ENCODE data around the gene DCD.
A peak's percentile ranks its signal among the peaks of the same experiment; 100 is the strongest.

DCD gene

GRCh38 chr12:54603872-54604271 lies 44.3 kb downstream of the DCD start:
- H2AFZ ChIP-seq, result no peak overlapping the region
- no peak for TF ChIP-seq CTCF (IDR thresholded peaks at IDR 0.05)

GRCh38 chr12:54603173-54603814 lies 44.9 kb downstream of the DCD start:
- peak; percentile 82 for TF ChIP-seq CTCF (IDR thresholded peaks at IDR 0.05)
- H3K27ac ChIP-seq, result no peak overlapping the region

More at GRCh38 chr12:54603872-54604271, 44.3 kb downstream of the DCD start:
- H3K27me3 ChIP-seq (ENCODE audit: control insufficient read depth, insufficient read depth, low read length), result no peaks in the 10 kb centered on the region
- no peaks in the 10 kb centered on the region for H3K36me3 ChIP-seq (ENCODE audit: control insufficient read depth, insufficient read depth, low read length)
- H3K4me1 ChIP-seq, result peaks cover 5% of the 10 kb centered on the region
- H3K79me2 ChIP-seq, result no peaks in the 10 kb centered on the region
- H3K27ac ChIP-seq, result no peak overlapping the region
- no peak overlapping the region for H3K4me3 ChIP-seq (ENCODE audit: low read depth, low read length)
- H3K9me3 ChIP-seq (ENCODE audit: control insufficient read depth, low read length), result no peaks in the 10 kb centered on the region
- H3K9ac ChIP-seq, result no peak overlapping the region
- no peak overlapping the region for H3K4me2 ChIP-seq (ENCODE audit: low read length)

GRCh38 chr12:54602661-54603060 lies 45.5 kb downstream of the DCD start:
- Histone ChIP-seq H3K4me1 (peaks cover 8% of the 10 kb centered on the region), H3K4me3 (ENCODE audit: low read depth, low read length) (no peak overlapping the region), H3K4me2 (ENCODE audit: low read length) (no peak overlapping the region), H3K27me3 (ENCODE audit: control insufficient read depth, insufficient read depth, low read length) (no peaks in the 10 kb centered on the region), H2AFZ (no peak overlapping the region), H3K36me3 (ENCODE audit: control insufficient read depth, insufficient read depth, low read length) (no peaks in the 10 kb centered on the region), H3K9me3 (ENCODE audit: control insufficient read depth, low read length) (no peaks in the 10 kb centered on the region), H3K79me2 (no peaks in the 10 kb centered on the region), H3K27ac (no peak overlapping the region), H3K9ac (no peak overlapping the region)
- TF ChIP-seq CTCF (IDR thresholded peaks at IDR 0.05), result no peak

More at GRCh38 chr12:54603173-54603814, 44.9 kb downstream of the DCD start:
- Histone ChIP-seq H3K36me3 (ENCODE audit: control insufficient read depth, insufficient read depth, low read length) (no peaks in the 10 kb centered on the region), H3K9me3 (ENCODE audit: control insufficient read depth, low read length) (no peaks in the 10 kb centered on the region), H3K79me2 (no peaks in the 10 kb centered on the region), H3K27me3 (ENCODE audit: control insufficient read depth, insufficient read depth, low read length) (no peaks in the 10 kb centered on the region), H2AFZ (no peak overlapping the region), H3K4me3 (ENCODE audit: low read depth, low read length) (no peak overlapping the region), H3K4me2 (ENCODE audit: low read length) (no peak overlapping the region), H3K9ac (no peak overlapping the region), H3K4me1 (peaks cover 8% of the 10 kb centered on the region)

GRCh38 chr12:54601841-54602240 lies 46.3 kb downstream of the DCD start:
- no peaks in the 10 kb centered on the region for H3K36me3 ChIP-seq (ENCODE audit: control insufficient read depth, insufficient read depth, low read length)
- no peak overlapping the region for H3K4me2 ChIP-seq (ENCODE audit: low read length)
- no peak overlapping the region for H3K9ac ChIP-seq
- no peak for TF ChIP-seq CTCF (IDR thresholded peaks at IDR 0.05)
- H3K27me3 ChIP-seq (ENCODE audit: control insufficient read depth, insufficient read depth, low read length), result no peaks in the 10 kb centered on the region
- H3K4me3 ChIP-seq (ENCODE audit: low read depth, low read length), result no peak overlapping the region
- no peak overlapping the region for H3K27ac ChIP-seq
- no peak overlapping the region for H2AFZ ChIP-seq
- H3K4me1 ChIP-seq, result peaks cover 8% of the 10 kb centered on the region
- H3K79me2 ChIP-seq, result no peaks in the 10 kb centered on the region
- H3K9me3 ChIP-seq (ENCODE audit: control insufficient read depth, low read length), result no peaks in the 10 kb centered on the region

- no peaks in the 10 kb centered on the region for H3K79me2 ChIP-seq
- no peak overlapping the region for H3K4me3 ChIP-seq (ENCODE audit: low read depth, low read length)
- no peak overlapping the region for H3K4me2 ChIP-seq (ENCODE audit: low read length)
- no peak overlapping the region for H3K9ac ChIP-seq
- TF ChIP-seq CTCF (IDR thresholded peaks at IDR 0.05), result no peak
- no peaks in the 10 kb centered on the region for H3K27me3 ChIP-seq (ENCODE audit: control insufficient read depth, insufficient read depth, low read length)
- no peaks in the 10 kb centered on the region for H3K9me3 ChIP-seq (ENCODE audit: control insufficient read depth, low read length)
- peak overlapping the region; percentile 36 for H2AFZ ChIP-seq
- peaks cover 8% of the 10 kb centered on the region for H3K4me1 ChIP-seq
- H3K36me3 ChIP-seq (ENCODE audit: control insufficient read depth, insufficient read depth, low read length), result no peaks in the 10 kb centered on the region
- H3K27ac ChIP-seq, result no peak overlapping the region
These were observed 49.2 kb downstream of the DCD start for GRCh38 chr12:54598970-54599369.
